ENCODE measurements around the gene RRAGC. TPM values are rescaled to one million over a fixed set of nuclear protein-coding genes. Genes with fewer than 3 reads are reported as not detected.
"Not testable (repeated sequence)": the region's sequence is repeated elsewhere in the genome, so short reads cannot be mapped to it uniquely, and the experiment has no call there.

Gene RRAGC
- polyA plus RNA-seq, 3 donors, result 6.6 to 10.4 (median 8.0) TPM

DNA sequence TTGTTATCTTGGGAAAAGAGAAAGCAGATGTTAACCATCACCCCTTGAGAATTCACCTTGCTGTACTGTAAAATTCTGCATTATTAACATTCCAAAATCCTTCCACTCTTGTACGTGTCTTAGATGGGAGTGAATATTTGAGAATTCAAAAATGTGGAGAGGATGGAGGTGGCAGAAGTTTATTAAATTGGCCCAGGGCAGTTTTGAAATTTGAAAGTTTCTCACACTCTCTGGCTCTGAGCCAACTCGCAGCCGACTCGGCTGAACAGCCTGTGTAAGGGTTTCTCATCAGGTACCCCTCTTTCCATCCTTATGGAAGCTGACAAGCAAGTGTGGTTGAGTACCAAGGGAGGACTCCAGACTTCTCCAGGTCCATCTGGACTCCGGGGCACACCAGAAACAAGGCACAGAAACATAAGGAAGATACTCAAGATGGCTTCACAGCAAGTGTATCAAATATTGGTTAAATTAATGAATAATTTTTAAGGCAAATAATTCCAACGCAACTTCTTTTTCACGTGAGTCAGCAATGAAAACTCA, 45.1 kb downstream of the RRAGC start:
- Mint-ChIP-seq H3K9me3 (peaks cover 3 to 16% (median 13%) of the 10 kb centered on the region in 7 donors), H3K27ac (no peak overlapping the region), H3K4me1 (peaks cover 24% of the 10 kb centered on the region), H3K4me3 (peak overlapping the region in 1 of 2 donors; percentile 56), H3K27me3 (ENCODE audit: low read depth in 3 of 3) (peaks cover 53 to 64% (median 62%) of the 10 kb centered on the region in 3 donors), H3K36me3 (peaks cover 0 to 10% of the 10 kb centered on the region in 2 donors)
- WGBS (ENCODE audit: insufficient coverage), result no CpG with 5 or more reads among the region's 7 CpGs
- Histone ChIP-seq H3K36me3 (replicated peaks in 1 of 2; ENCODE audit: control insufficient read depth in 1 of 2, insufficient read depth in 2 of 2, low read length in 2 of 2) (no peaks in the 10 kb centered on the region), H3K4me3 (replicated peaks in 1 of 3; ENCODE audit: low read depth in 2 of 3, low read length in 3 of 3) (no peak overlapping the region), H3K27me3 (ENCODE audit: control insufficient read depth in 2 of 2, insufficient read depth in 2 of 2, low read length in 2 of 2) (peaks cover 37 to 58% of the 10 kb centered on the region in 2 donors), H2AFZ (ENCODE audit: insufficient read depth, low read depth, low read length, poor library complexity, severe bottlenecking) (no peak overlapping the region), H3K9me3 (replicated peaks in 1 of 2; ENCODE audit: control insufficient read depth in 1 of 2, insufficient read depth in 1 of 2, low read length in 2 of 2) (peaks cover 14 to 23% of the 10 kb centered on the region in 2 donors), H3K4me2 (replicated peaks; ENCODE audit: extremely low read depth, low read length, poor library complexity, severe bottlenecking) (no peak overlapping the region), H3K4me1 (ENCODE audit: control insufficient read depth in 1 of 2, insufficient read depth in 2 of 2, low read length in 2 of 2) (peaks cover 15 to 18% of the 10 kb centered on the region in 2 donors), H4K20me1 (ENCODE audit: insufficient read depth, low read length) (no peaks in the 10 kb centered on the region), H3K27ac (ENCODE audit: low read depth in 1 of 2, low read length in 2 of 2) (no peak overlapping the region), H3K9ac (ENCODE audit: insufficient read depth, low read length, poor library complexity, severe bottlenecking) (no peak overlapping the region), H3K79me2 (ENCODE audit: insufficient read depth, low read length) (no peaks in the 10 kb centered on the region)
- no peak for DNase-seq
- intact Hi-C loops (cut with micrococcal nuclease), result no loop called here
- TF ChIP-seq, protein P1, sequence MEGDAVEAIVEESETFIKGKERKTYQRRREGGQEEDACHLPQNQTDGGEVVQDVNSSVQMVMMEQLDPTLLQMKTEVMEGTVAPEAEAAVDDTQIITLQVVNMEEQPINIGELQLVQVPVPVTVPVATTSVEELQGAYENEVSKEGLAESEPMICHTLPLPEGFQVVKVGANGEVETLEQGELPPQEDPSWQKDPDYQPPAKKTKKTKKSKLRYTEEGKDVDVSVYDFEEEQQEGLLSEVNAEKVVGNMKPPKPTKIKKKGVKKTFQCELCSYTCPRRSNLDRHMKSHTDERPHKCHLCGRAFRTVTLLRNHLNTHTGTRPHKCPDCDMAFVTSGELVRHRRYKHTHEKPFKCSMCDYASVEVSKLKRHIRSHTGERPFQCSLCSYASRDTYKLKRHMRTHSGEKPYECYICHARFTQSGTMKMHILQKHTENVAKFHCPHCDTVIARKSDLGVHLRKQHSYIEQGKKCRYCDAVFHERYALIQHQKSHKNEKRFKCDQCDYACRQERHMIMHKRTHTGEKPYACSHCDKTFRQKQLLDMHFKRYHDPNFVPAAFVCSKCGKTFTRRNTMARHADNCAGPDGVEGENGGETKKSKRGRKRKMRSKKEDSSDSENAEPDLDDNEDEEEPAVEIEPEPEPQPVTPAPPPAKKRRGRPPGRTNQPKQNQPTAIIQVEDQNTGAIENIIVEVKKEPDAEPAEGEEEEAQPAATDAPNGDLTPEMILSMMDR (IDR thresholded peaks at IDR 0.05), result no peak

DNA sequence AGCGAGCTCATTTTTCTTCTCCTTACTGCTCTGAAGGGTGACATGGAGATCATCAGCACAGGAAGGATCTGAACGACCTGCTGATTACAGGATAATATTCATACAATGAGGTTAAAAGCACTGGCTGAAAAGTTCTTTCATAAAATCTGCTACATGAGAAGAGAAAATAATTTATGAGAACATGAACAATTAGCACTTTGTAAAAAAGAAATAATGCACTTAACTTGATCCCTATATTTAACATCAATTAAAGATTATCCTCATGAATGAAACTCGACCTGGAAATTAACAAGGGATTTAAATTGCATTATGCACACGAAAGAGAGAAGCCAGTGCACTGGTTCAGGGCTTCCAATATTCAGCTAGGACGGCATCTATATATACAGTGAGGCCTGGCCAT, 46.6 kb downstream of the RRAGC start:
- Histone ChIP-seq H3K4me3 (replicated peaks in 1 of 3; ENCODE audit: low read depth in 2 of 3, low read length in 3 of 3) (no peak overlapping the region), H3K79me2 (ENCODE audit: insufficient read depth, low read length) (no peaks in the 10 kb centered on the region), H3K36me3 (replicated peaks in 1 of 2; ENCODE audit: control insufficient read depth in 1 of 2, insufficient read depth in 2 of 2, low read length in 2 of 2) (no peaks in the 10 kb centered on the region), H3K4me1 (ENCODE audit: control insufficient read depth in 1 of 2, insufficient read depth in 2 of 2, low read length in 2 of 2) (peaks cover 7 to 9% of the 10 kb centered on the region in 2 donors), H4K20me1 (ENCODE audit: insufficient read depth, low read length) (no peaks in the 10 kb centered on the region), H3K27me3 (ENCODE audit: control insufficient read depth in 2 of 2, insufficient read depth in 2 of 2, low read length in 2 of 2) (peaks cover 35 to 47% of the 10 kb centered on the region in 2 donors), H3K9me3 (replicated peaks in 1 of 2; ENCODE audit: control insufficient read depth in 1 of 2, insufficient read depth in 1 of 2, low read length in 2 of 2) (peaks cover 14 to 23% of the 10 kb centered on the region in 2 donors), H2AFZ (ENCODE audit: insufficient read depth, low read depth, low read length, poor library complexity, severe bottlenecking) (no peak overlapping the region), H3K9ac (ENCODE audit: insufficient read depth, low read length, poor library complexity, severe bottlenecking) (no peak overlapping the region), H3K4me2 (replicated peaks; ENCODE audit: extremely low read depth, low read length, poor library complexity, severe bottlenecking) (no peak overlapping the region), H3K27ac (ENCODE audit: low read depth in 1 of 2, low read length in 2 of 2) (no peak overlapping the region)
- Mint-ChIP-seq H3K4me3 (no peak overlapping the region), H3K27ac (no peak overlapping the region), H3K4me1 (peaks cover 16% of the 10 kb centered on the region), H3K36me3 (peaks cover 0 to 7% of the 10 kb centered on the region in 2 donors), H3K9me3 (peaks cover 3 to 16% (median 12%) of the 10 kb centered on the region in 7 donors), H3K27me3 (ENCODE audit: low read depth in 3 of 3) (peaks cover 46 to 59% (median 57%) of the 10 kb centered on the region in 3 donors)
- intact Hi-C loops (cut with micrococcal nuclease), result no loop called here
- DNase-seq, result no peak
- TF ChIP-seq, protein P1 (IDR thresholded peaks at IDR 0.05), result no peak
- WGBS (ENCODE audit: insufficient coverage), result 76% methylated on average over 3 of the region's 5 CpGs

DNA sequence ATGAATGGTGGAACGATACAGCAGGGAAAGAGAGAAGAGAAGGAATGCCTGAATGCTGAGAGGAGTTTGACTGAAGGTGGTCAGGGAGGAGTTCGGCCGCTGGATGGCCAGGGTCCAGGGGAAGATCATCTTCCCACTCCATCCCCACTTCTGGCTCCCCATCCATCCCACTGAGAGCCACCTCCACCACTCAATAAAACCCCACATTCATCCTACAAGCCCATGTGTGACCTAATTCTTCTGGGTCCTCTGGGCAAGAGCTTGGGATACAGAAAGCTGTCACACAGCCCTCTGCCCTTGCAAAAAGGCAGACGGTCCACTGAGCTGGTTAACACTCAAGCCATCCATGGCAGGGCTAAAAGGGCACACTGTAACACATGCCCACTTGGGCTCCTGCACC, 48.1 kb downstream of the RRAGC start:
- H3K27ac ChIP-seq (ENCODE audit: low read depth in 1 of 2, low read length in 2 of 2); H3K9ac ChIP-seq (ENCODE audit: insufficient read depth, low read length, poor library complexity, severe bottlenecking); H2AFZ ChIP-seq (ENCODE audit: insufficient read depth, low read depth, low read length, poor library complexity, severe bottlenecking); DNase-seq; H3K4me2 ChIP-seq (replicated peaks; ENCODE audit: extremely low read depth, low read length, poor library complexity, severe bottlenecking); H3K4me3 ChIP-seq (replicated peaks in 1 of 3; ENCODE audit: low read depth in 2 of 3, low read length in 3 of 3); H3K27ac Mint-ChIP-seq; H3K79me2 ChIP-seq (ENCODE audit: insufficient read depth, low read length); H3K4me1 ChIP-seq (ENCODE audit: control insufficient read depth in 1 of 2, insufficient read depth in 2 of 2, low read length in 2 of 2); H4K20me1 ChIP-seq (ENCODE audit: insufficient read depth, low read length); H3K36me3 Mint-ChIP-seq; H3K36me3 ChIP-seq (replicated peaks in 1 of 2; ENCODE audit: control insufficient read depth in 1 of 2, insufficient read depth in 2 of 2, low read length in 2 of 2); intact Hi-C loops (cut with micrococcal nuclease); H3K4me3 Mint-ChIP-seq; H3K9me3 Mint-ChIP-seq: not testable (repeated sequence)
- Histone ChIP-seq H3K9me3 (replicated peaks in 1 of 2; ENCODE audit: control insufficient read depth in 1 of 2, insufficient read depth in 1 of 2, low read length in 2 of 2) (peaks cover under 1 to 12% of the 10 kb centered on the region in 2 donors), H3K27me3 (ENCODE audit: control insufficient read depth in 2 of 2, insufficient read depth in 2 of 2, low read length in 2 of 2) (peaks cover 25 to 44% of the 10 kb centered on the region in 2 donors)
- Mint-ChIP-seq H3K4me1 (peaks cover 10% of the 10 kb centered on the region), H3K27me3 (ENCODE audit: low read depth in 3 of 3) (peaks cover 44 to 54% (median 54%) of the 10 kb centered on the region in 3 donors)
- WGBS (ENCODE audit: insufficient coverage), result 75% methylated on average over 1 of the region's 4 CpGs
